Gastrocnemius medialis (tissue), 4 donors: ENCODE data around the gene RASGEF1C.

Experiments
- CTCF ChIP-seq, 5 experiments: fragments of 450-650 bp in 3 of 5; fragments of 200-600 bp in 2 of 5; sonication (generic) in 2 of 5; IDR thresholded peaks in 4 of 5; conservative IDR thresholded peaks in 1 of 5; 1 replicate in 4 of 5; 2 replicates in 1 of 5; pipeline ENCODE4 v1.5.1; 2016 to 2019; ENCODE audit warnings: antibody characterized with exemption in 5 of 5, mild to moderate bottlenecking in 3 of 5, moderate library complexity in 3 of 5
- POLR2A ChIP-seq, 2 donors: fragments of 450-650 bp; IDR thresholded peaks; one replicate each; pipeline ENCODE4 v1.6.1; 2017; ENCODE audit warnings: antibody characterized with exemption in 2 of 2, mild to moderate bottlenecking in 2 of 2, moderate library complexity in 2 of 2

GRCh38 chr5:180081481-180081880 lies 127.5 kb downstream of the RASGEF1C start:
- TF ChIP-seq CTCF (IDR thresholded peaks at IDR 0.05 in 4 of 5, conservative IDR thresholded peaks at IDR 0.05 in 1 of 5), result no peak
- no peak for TF ChIP-seq POLR2A (IDR thresholded peaks at IDR 0.05)
